HEK293 (cell line): ENCODE measurements around the gene COL1A2.

Source experiments
- CTCF ChIA-PET: fragments of 350-600 bp; formaldehyde crosslinking; extraction: SDS; loops from one replicate; lab custom pipeline; 2021; ENCODE audit warnings: antibody characterized with exemption; lab: Yijun Ruan, JAX
- POLR2A ChIA-PET: fragments of 300-600 bp; formaldehyde crosslinking; extraction: SDS; loops from one replicate; lab custom pipeline; 2020; ENCODE audit warnings: antibody characterized with exemption, inconsistent platforms; lab: Yijun Ruan, JAX
- H3K27ac ChIP-seq: fragments of 200-500 bp; sonication (Bioruptor generic); 2 replicates; pipeline ENCODE4 v1.5.1; 2014; ENCODE audit warnings: low read depth, low read length, control low read depth, inconsistent platforms; ENCODE audit errors: extremely low read depth
- H3K36me3 ChIP-seq, 2 experiments: fragments of 200-500 bp in 1 of 2; sonication (Bioruptor generic) in 1 of 2; 1 replicate in 1 of 2; 2 replicates in 1 of 2; pipeline ENCODE4 v1.5.1; 2014 to 2017; ENCODE audit warnings: inconsistent platforms in 2 of 2, low read length in 2 of 2; ENCODE audit not compliant: control insufficient read depth in 2 of 2, insufficient read depth in 1 of 2
- H3K4me1 ChIP-seq: fragments of 200-500 bp; sonication (Bioruptor generic); 2 replicates; pipeline ENCODE4 v1.5.1; 2014; ENCODE audit warnings: mild to moderate bottlenecking, low read length, inconsistent platforms; ENCODE audit not compliant: control insufficient read depth, insufficient read depth
- H3K4me3 ChIP-seq: 2 replicates; pipeline ENCODE4 v1.5.1; 2011; ENCODE audit warnings: low read depth, mild to moderate bottlenecking, control low read depth, low read length, moderate library complexity
- H3K9me3 ChIP-seq: fragments of 200-500 bp; sonication (Bioruptor generic); 2 replicates; pipeline ENCODE4 v1.5.1; 2014; ENCODE audit warnings: low read depth, low read length, inconsistent platforms; ENCODE audit not compliant: control insufficient read depth, insufficient read depth
- GLI4 ChIP-seq: fragments of 450-650 bp; formaldehyde crosslinking; IDR thresholded peaks from 2 replicates; pipeline ENCODE4 v1.5.1; 2016; ENCODE audit warnings: missing biosample characterization, missing genetic modification characterization
- HOXD13 ChIP-seq: sonication (generic); formaldehyde crosslinking; IDR thresholded peaks from 2 replicates; pipeline ENCODE4 v1.8.0; 2022; ENCODE audit warnings: missing genetic modification reagents, borderline replicate concordance
- KLF16 ChIP-seq: fragments of 450-650 bp; formaldehyde crosslinking; IDR thresholded peaks from 2 replicates; pipeline ENCODE4 v1.5.1; 2017; ENCODE audit warnings: missing biosample characterization, missing genetic modification characterization
- KLF17 ChIP-seq: fragments of 450-650 bp; formaldehyde crosslinking; IDR thresholded peaks from 2 replicates; pipeline ENCODE4 v1.5.1; 2016; ENCODE audit warnings: missing biosample characterization, missing genetic modification characterization
- MEIS1 ChIP-seq: sonication (generic); formaldehyde crosslinking; IDR thresholded peaks from 2 replicates; pipeline ENCODE4 v1.8.1; 2022; ENCODE audit warnings: missing genetic modification reagents, mild to moderate bottlenecking, borderline replicate concordance
- YY1 ChIP-seq: fragments of 450-650 bp; formaldehyde crosslinking; IDR thresholded peaks from 2 replicates; pipeline ENCODE4 v1.5.1; 2018; ENCODE audit warnings: missing biosample characterization, missing genetic modification characterization
- ZBTB48 ChIP-seq: fragments of 450-650 bp; formaldehyde crosslinking; IDR thresholded peaks from 2 replicates; pipeline ENCODE4 v1.5.1; 2016; ENCODE audit warnings: missing biosample characterization, missing genetic modification characterization
- ZNF146 ChIP-seq: fragments of 450-650 bp; formaldehyde crosslinking; IDR thresholded peaks from 2 replicates; pipeline ENCODE4 v1.5.1; 2016; ENCODE audit warnings: missing biosample characterization, missing genetic modification characterization
- ZNF18 ChIP-seq: fragments of 450-650 bp; formaldehyde crosslinking; IDR thresholded peaks from 2 replicates; pipeline ENCODE4 v1.5.1; 2016; ENCODE audit warnings: missing biosample characterization, missing genetic modification characterization
- ZNF26 ChIP-seq: fragments of 450-650 bp; formaldehyde crosslinking; IDR thresholded peaks from 2 replicates; pipeline ENCODE4 v1.5.1; 2016; ENCODE audit warnings: missing biosample characterization, missing genetic modification characterization
- ZNF362 ChIP-seq: fragments of 450-650 bp; formaldehyde crosslinking; IDR thresholded peaks from 2 replicates; pipeline ENCODE4 v1.5.1; 2016; ENCODE audit warnings: missing biosample characterization, missing genetic modification characterization
- ZNF37A ChIP-seq: fragments of 450-650 bp; IDR thresholded peaks from 2 replicates; pipeline ENCODE4 v1.5.1; 2018; ENCODE audit warnings: missing biosample characterization, missing genetic modification characterization
- ZNF473 ChIP-seq: fragments of 450-650 bp; formaldehyde crosslinking; IDR thresholded peaks from 2 replicates; pipeline ENCODE4 v1.5.1; 2017; ENCODE audit warnings: missing biosample characterization, missing genetic modification characterization
- ZNF518A ChIP-seq: fragments of 450-650 bp; formaldehyde crosslinking; conservative IDR thresholded peaks from 2 replicates; pipeline ENCODE4 v1.5.1; 2016; ENCODE audit warnings: low read depth, missing biosample characterization, missing genetic modification characterization
- ZNF530 ChIP-seq: fragments of 450-650 bp; formaldehyde crosslinking; IDR thresholded peaks from 2 replicates; pipeline ENCODE4 v1.5.1; 2016; ENCODE audit warnings: low read depth, missing biosample characterization, missing genetic modification characterization
- ZNF558 ChIP-seq: fragments of 450-650 bp; formaldehyde crosslinking; IDR thresholded peaks from 2 replicates; pipeline ENCODE4 v1.5.1; 2016; ENCODE audit warnings: missing biosample characterization, missing genetic modification characterization
- ZNF621 ChIP-seq: fragments of 450-650 bp; formaldehyde crosslinking; IDR thresholded peaks from 2 replicates; pipeline ENCODE4 v1.5.1; 2017; ENCODE audit warnings: missing biosample characterization, missing genetic modification characterization
- ZNF654 ChIP-seq: fragments of 450-650 bp; formaldehyde crosslinking; IDR thresholded peaks from 2 replicates; pipeline ENCODE4 v1.5.1; 2016; ENCODE audit warnings: low read depth, missing biosample characterization, missing genetic modification characterization
- ZNF664 ChIP-seq: fragments of 450-650 bp; formaldehyde crosslinking; IDR thresholded peaks from 2 replicates; pipeline ENCODE4 v1.5.1; 2016; ENCODE audit warnings: missing biosample characterization, missing genetic modification characterization
- ZNF704 ChIP-seq: fragments of 450-650 bp; formaldehyde crosslinking; IDR thresholded peaks from 2 replicates; pipeline ENCODE4 v1.5.1; 2016; ENCODE audit warnings: missing biosample characterization, missing genetic modification characterization
- ZSCAN16 ChIP-seq: fragments of 450-650 bp; formaldehyde crosslinking; IDR thresholded peaks from 2 replicates; pipeline ENCODE4 v1.5.1; 2016; ENCODE audit warnings: missing biosample characterization, missing genetic modification characterization

Gene COL1A2

GRCh38 chr7:94410413-94411187 lies 15.9 kb downstream of the COL1A2 start (continued):
- TF ChIP-seq KLF16 (tag by site-specific recombination) (no peak), HOXD13 (CRISPR knock-in tag) (no peak)

GRCh38 chr7:94411188-94411466 lies 16.4 kb downstream of the COL1A2 start:
- ChIA-PET CTCF (no interaction called here), POLR2A (no interaction called here)
- Histone ChIP-seq H3K36me3 (no peaks in the 10 kb centered on the region), H3K4me3 (no peak overlapping the region), H3K27ac (no peak overlapping the region), H3K9me3 (no peaks in the 10 kb centered on the region), H3K4me1 (no peaks in the 10 kb centered on the region)
- TF ChIP-seq GLI4 (tag by site-specific recombination) (no peak), ZNF37A (tag by site-specific recombination) (no peak)

GRCh38 chr7:94412762-94413322 lies 18.1 kb downstream of the COL1A2 start:
- no peaks in the 10 kb centered on the region for H3K4me1 ChIP-seq
- H3K27ac ChIP-seq, result no peak overlapping the region
- ChIA-PET CTCF (interaction anchor here (0.6 to 1.3 kb wide), 3 partner anchors 17 to 250 kb away, joined by 3 to 6 read pairs (median 3); no protein-coding TSS in a partner anchor), POLR2A (no interaction called here)
- H3K4me3 ChIP-seq, result no peak overlapping the region
- H3K36me3 ChIP-seq, result no peaks in the 10 kb centered on the region
- no peaks in the 10 kb centered on the region for H3K9me3 ChIP-seq
- TF ChIP-seq ZNF473 (tag by site-specific recombination) (no peak), ZNF146 (no peak), ZNF654 (no peak), ZNF518A (tag by site-specific recombination) (no peak), ZNF704 (tag by site-specific recombination) (no peak), ZNF26 (tag by site-specific recombination) (no peak), ZBTB48 (tag by site-specific recombination) (no peak), ZNF18 (tag by site-specific recombination) (no peak), MEIS1 (CRISPR knock-in tag) (no peak), ZNF362 (tag by site-specific recombination) (no peak), ZNF530 (tag by site-specific recombination) (no peak), ZNF664 (no peak), ZNF621 (tag by site-specific recombination) (no peak), KLF17 (tag by site-specific recombination) (no peak), ZNF558 (tag by site-specific recombination) (no peak), YY1 (tag by site-specific recombination) (no peak), ZSCAN16 (no peak)
